GM18526 (cell line): ENCODE results near the gene CAMK1G.

Experiments used
- POLR2A ChIP-seq: IDR thresholded peaks from 3 replicates; pipeline ENCODE4 v1.6.1; 2011; ENCODE audit not compliant: insufficient read length; ENCODE audit errors: extremely low read depth

CAMK1G gene

GRCh38 chr1:209650454-209650853, 66.9 kb downstream of the CAMK1G start:
- no peak for TF ChIP-seq POLR2A

GRCh38 chr1:209651138-209651587, 67.6 kb downstream of the CAMK1G start:
- no peak for TF ChIP-seq POLR2A

GRCh38 chr1:209652121-209652735, 68.7 kb downstream of the CAMK1G start, which contains the start of gene LAMB3:
Gene LAMB3, minus strand, starts transcription at chr1:209652425. Its CDS starts 1,481 bp downstream, at chr1:209650944.
- no peak for TF ChIP-seq POLR2A

GRCh38 chr1:209652873-209653401, 69.4 kb downstream of the CAMK1G start:
- TF ChIP-seq POLR2A = no peak

- TF ChIP-seq POLR2A = no peak
These were observed 70.4 kb downstream of the CAMK1G start for GRCh38 chr1:209653915-209654351.

- no peak for TF ChIP-seq POLR2A
These were observed 72.1 kb downstream of the CAMK1G start for GRCh38 chr1:209655411-209656231.

- TF ChIP-seq POLR2A = no peak
These were observed 73.8 kb downstream of the CAMK1G start for GRCh38 chr1:209657140-209657879.

GRCh38 chr1:209657918-209658317, 74.4 kb downstream of the CAMK1G start:
- TF ChIP-seq POLR2A = no peak

GRCh38 chr1:209659909-209660308, 76.4 kb downstream of the CAMK1G start:
- TF ChIP-seq POLR2A = no peak

GRCh38 chr1:209661071-209661470, 77.6 kb downstream of the CAMK1G start:
- no peak for TF ChIP-seq POLR2A

GRCh38 chr1:209662879-209663327, 79.4 kb downstream of the CAMK1G start:
- no peak for TF ChIP-seq POLR2A
